Peyer's patch (tissue), 4 donors: ENCODE measurements around the gene TCF12. TPM values are rescaled to one million over a fixed set of nuclear protein-coding genes. Genes with fewer than 3 reads are reported as not detected.

Experiments
- DNase-seq, 3 donors: peaks; one replicate each; pipeline ENCODE4 v3.0.0-alpha.2; 2017 to 2019
- H3K27ac ChIP-seq, 4 donors: fragments of 200-600 bp; sonication (generic); one replicate each; pipeline ENCODE4 v1.5.1; 2016 to 2019
- H3K27me3 ChIP-seq, 2 donors: fragments of 200-600 bp; sonication (generic); one replicate each; pipeline ENCODE4 v1.5.1; 2019
- H3K36me3 ChIP-seq, 3 donors: fragments of 200-600 bp; sonication (generic); one replicate each; pipeline ENCODE4 v1.5.1; 2016 to 2019
- H3K4me1 ChIP-seq, 4 donors: fragments of 200-600 bp; sonication (generic); one replicate each; pipeline ENCODE4 v1.5.1; 2016 to 2019
- H3K4me3 ChIP-seq, 4 donors: fragments of 200-600 bp; sonication (generic); 1 replicate in 3 of 4; 2 replicates in 1 of 4; pipeline ENCODE4 v1.5.1; 2016 to 2019; ENCODE audit warnings: mild to moderate bottlenecking in 1 of 4
- H3K9me3 ChIP-seq, 4 donors: fragments of 200-600 bp; sonication (generic); one replicate each; pipeline ENCODE4 v1.5.1; 2016 to 2019; ENCODE audit warnings: mild to moderate bottlenecking in 1 of 4
- CTCF ChIP-seq, 6 experiments: fragments of 450-650 bp in 4 of 6; fragments of 200-600 bp in 2 of 6; sonication (generic) in 1 of 6; IDR thresholded peaks; one replicate each; pipeline ENCODE4 v1.5.1; 2017 to 2019; ENCODE audit warnings: antibody characterized with exemption in 6 of 6, mild to moderate bottlenecking in 3 of 6, moderate library complexity in 1 of 6
- POLR2A ChIP-seq, 2 donors: fragments of 450-650 bp; IDR thresholded peaks; one replicate each; pipeline ENCODE4 v1.5.1; 2017; ENCODE audit warnings: antibody characterized with exemption in 2 of 2, mild to moderate bottlenecking in 2 of 2, moderate library complexity in 2 of 2
- total RNA-seq, 4 donors: library from RNA; depleted of rRNA; stranded (reverse); fragments of >200 nt; gene quantifications; one replicate each; pipeline ENCODE4 v1.1.0, GENCODE V29; 2016

Gene TCF12
- total RNA-seq, 4 donors from 2014 or later = 98.4 to 815 (median 215) TPM

GRCh38 chr15:57060799-57061198, 142.4 kb downstream of the TCF12 start:
- Histone ChIP-seq H3K4me3 (no peak overlapping the region), H3K36me3 (no peaks in the 10 kb centered on the region), H3K27ac (no peak overlapping the region), H3K9me3 (no peaks in the 10 kb centered on the region), H3K27me3 (no peaks in the 10 kb centered on the region), H3K4me1 (no peaks in the 10 kb centered on the region)
- no peak for TF ChIP-seq POLR2A (IDR thresholded peaks at IDR 0.05)
- no peak for DNase-seq

- no peak for DNase-seq
- H3K27ac ChIP-seq = no peak overlapping the region
- no peaks in the 10 kb centered on the region for H3K27me3 ChIP-seq
- no peaks in the 10 kb centered on the region for H3K36me3 ChIP-seq
- H3K4me1 ChIP-seq = no peaks in the 10 kb centered on the region
- no peaks in the 10 kb centered on the region for H3K9me3 ChIP-seq
- no peak overlapping the region for H3K4me3 ChIP-seq
- TF ChIP-seq POLR2A (IDR thresholded peaks at IDR 0.05) = no peak
- no peak for TF ChIP-seq CTCF (IDR thresholded peaks at IDR 0.05)
Observed at GRCh38 chr15:57061281-57061680, 142.8 kb downstream of the TCF12 start.

GRCh38 chr15:57061696-57062095, 143.3 kb downstream of the TCF12 start:
- no peaks in the 10 kb centered on the region for H3K27me3 ChIP-seq
- DNase-seq = no peak
- no peak overlapping the region for H3K4me3 ChIP-seq
- H3K9me3 ChIP-seq = no peaks in the 10 kb centered on the region
- no peak overlapping the region for H3K27ac ChIP-seq
- no peaks in the 10 kb centered on the region for H3K36me3 ChIP-seq
- H3K4me1 ChIP-seq = no peaks in the 10 kb centered on the region
- TF ChIP-seq CTCF (IDR thresholded peaks at IDR 0.05) (no peak), POLR2A (IDR thresholded peaks at IDR 0.05) (no peak)

- Histone ChIP-seq H3K36me3 (no peaks in the 10 kb centered on the region), H3K27ac (no peak overlapping the region), H3K4me1 (no peaks in the 10 kb centered on the region), H3K9me3 (no peaks in the 10 kb centered on the region), H3K27me3 (no peaks in the 10 kb centered on the region), H3K4me3 (no peak overlapping the region)
- DNase-seq = no peak
- TF ChIP-seq POLR2A (IDR thresholded peaks at IDR 0.05) = no peak
- no peak for TF ChIP-seq CTCF (IDR thresholded peaks at IDR 0.05)
Observed at GRCh38 chr15:57064033-57064432, 145.6 kb downstream of the TCF12 start.

GRCh38 chr15:57069423-57069822, 151.0 kb downstream of the TCF12 start:
- no peaks in the 10 kb centered on the region for H3K9me3 ChIP-seq
- H3K27me3 ChIP-seq = no peaks in the 10 kb centered on the region
- peaks cover 0 to 4% (median 0%) of the 10 kb centered on the region in 4 donors for H3K4me1 ChIP-seq
- no peaks in the 10 kb centered on the region for H3K36me3 ChIP-seq
- TF ChIP-seq POLR2A (IDR thresholded peaks at IDR 0.05) (no peak), CTCF (IDR thresholded peaks at IDR 0.05) (no peak)
- no peak for DNase-seq
- H3K27ac ChIP-seq = no peak overlapping the region
- H3K4me3 ChIP-seq = no peak overlapping the region

- H3K4me1 ChIP-seq = peaks cover 0 to 4% (median 0%) of the 10 kb centered on the region in 4 donors
- TF ChIP-seq CTCF (IDR thresholded peaks at IDR 0.05) = no peak
- no peak for TF ChIP-seq POLR2A (IDR thresholded peaks at IDR 0.05)
- DNase-seq = no peak
- no peaks in the 10 kb centered on the region for H3K9me3 ChIP-seq
- no peak overlapping the region for H3K4me3 ChIP-seq
- no peaks in the 10 kb centered on the region for H3K36me3 ChIP-seq
- H3K27me3 ChIP-seq = no peaks in the 10 kb centered on the region
- no peak overlapping the region for H3K27ac ChIP-seq
Observed at GRCh38 chr15:57070674-57071073, 152.2 kb downstream of the TCF12 start.
